WERI-Rb-1 (cell line): Measurements from ENCODE around the gene NPAS3.

Source experiments
- DNase-seq: peaks from one replicate; pipeline ENCODE4 v3.0.0-alpha.2; 2020
- H3K27ac ChIP-seq: fragments of 250-450 bp; sonication (Bioruptor Pico); 2 replicates; pipeline ENCODE4 v1.5.1; 2020; ENCODE audit warnings: mild to moderate bottlenecking, moderate library complexity
- H3K27me3 ChIP-seq: fragments of 250-450 bp; sonication (Bioruptor Pico); 2 replicates; pipeline ENCODE4 v1.5.1; 2021; ENCODE audit warnings: mild to moderate bottlenecking, low read depth, moderate library complexity; ENCODE audit not compliant: insufficient read depth, severe bottlenecking
- H3K36me3 ChIP-seq: fragments of 250-450 bp; sonication (Bioruptor Pico); 2 replicates; pipeline ENCODE4 v1.5.1; 2020; ENCODE audit warnings: mild to moderate bottlenecking, moderate library complexity
- H3K4me3 ChIP-seq: 2 replicates; pipeline ENCODE4 v1.5.1; 2011; ENCODE audit warnings: low read depth, mild to moderate bottlenecking, control low read depth, low read length
- H3K9me3 ChIP-seq: fragments of 250-450 bp; sonication (Bioruptor Pico); 2 replicates; pipeline ENCODE4 v1.5.1; 2021; ENCODE audit warnings: mild to moderate bottlenecking, moderate library complexity; ENCODE audit not compliant: severe bottlenecking
- TF ChIP-seq, protein P1 (sequence below): IDR thresholded peaks from 2 replicates; pipeline ENCODE4 v1.5.1; 2011; ENCODE audit warnings: low read depth, mild to moderate bottlenecking, control low read depth, inconsistent platforms, low read length

The NPAS3 gene

DNA sequence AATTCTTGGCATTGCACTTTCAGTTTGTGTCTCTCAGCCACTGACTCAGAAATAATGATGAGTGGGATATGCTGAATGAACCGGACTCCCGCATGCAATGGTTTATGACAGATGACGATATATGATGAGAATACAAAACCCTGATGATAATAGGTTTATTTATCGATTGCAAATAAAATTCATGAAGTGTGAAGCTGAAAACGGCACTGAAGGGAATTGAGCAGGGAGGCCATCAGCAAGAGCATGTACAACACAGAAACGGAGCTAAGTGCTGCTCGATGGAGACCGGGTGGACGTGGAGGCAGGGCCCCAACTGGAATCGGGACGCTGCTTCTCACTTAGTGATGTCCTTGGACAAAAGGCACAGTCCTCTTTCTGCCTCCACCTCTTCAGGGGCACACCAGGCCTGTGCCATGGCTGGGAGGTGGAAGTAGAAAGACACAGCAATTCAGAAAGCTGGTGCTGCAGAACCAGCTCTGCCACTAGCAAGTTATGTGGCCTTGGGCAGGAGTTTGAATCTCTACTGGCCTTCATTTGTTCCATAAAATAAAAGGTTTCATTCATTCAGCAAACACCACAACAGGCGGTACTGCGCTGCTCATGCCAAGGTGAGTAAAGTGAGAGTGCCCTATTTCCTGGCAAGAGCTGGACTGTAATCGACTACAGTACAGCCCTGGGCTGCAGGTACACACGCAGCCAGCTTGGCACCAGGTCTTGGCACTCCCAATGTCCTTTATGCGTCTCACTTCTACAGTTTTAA, 895.2 kb downstream of the NPAS3 start:
- H3K9me3 ChIP-seq = no peaks in the 10 kb centered on the region
- H3K27ac ChIP-seq = no peak overlapping the region
- no peak overlapping the region for H3K4me3 ChIP-seq
- no peaks in the 10 kb centered on the region for H3K27me3 ChIP-seq
- H3K36me3 ChIP-seq = no peaks in the 10 kb centered on the region
- TF ChIP-seq, protein P1, sequence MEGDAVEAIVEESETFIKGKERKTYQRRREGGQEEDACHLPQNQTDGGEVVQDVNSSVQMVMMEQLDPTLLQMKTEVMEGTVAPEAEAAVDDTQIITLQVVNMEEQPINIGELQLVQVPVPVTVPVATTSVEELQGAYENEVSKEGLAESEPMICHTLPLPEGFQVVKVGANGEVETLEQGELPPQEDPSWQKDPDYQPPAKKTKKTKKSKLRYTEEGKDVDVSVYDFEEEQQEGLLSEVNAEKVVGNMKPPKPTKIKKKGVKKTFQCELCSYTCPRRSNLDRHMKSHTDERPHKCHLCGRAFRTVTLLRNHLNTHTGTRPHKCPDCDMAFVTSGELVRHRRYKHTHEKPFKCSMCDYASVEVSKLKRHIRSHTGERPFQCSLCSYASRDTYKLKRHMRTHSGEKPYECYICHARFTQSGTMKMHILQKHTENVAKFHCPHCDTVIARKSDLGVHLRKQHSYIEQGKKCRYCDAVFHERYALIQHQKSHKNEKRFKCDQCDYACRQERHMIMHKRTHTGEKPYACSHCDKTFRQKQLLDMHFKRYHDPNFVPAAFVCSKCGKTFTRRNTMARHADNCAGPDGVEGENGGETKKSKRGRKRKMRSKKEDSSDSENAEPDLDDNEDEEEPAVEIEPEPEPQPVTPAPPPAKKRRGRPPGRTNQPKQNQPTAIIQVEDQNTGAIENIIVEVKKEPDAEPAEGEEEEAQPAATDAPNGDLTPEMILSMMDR = no peak
- DNase-seq = no peak

DNA sequence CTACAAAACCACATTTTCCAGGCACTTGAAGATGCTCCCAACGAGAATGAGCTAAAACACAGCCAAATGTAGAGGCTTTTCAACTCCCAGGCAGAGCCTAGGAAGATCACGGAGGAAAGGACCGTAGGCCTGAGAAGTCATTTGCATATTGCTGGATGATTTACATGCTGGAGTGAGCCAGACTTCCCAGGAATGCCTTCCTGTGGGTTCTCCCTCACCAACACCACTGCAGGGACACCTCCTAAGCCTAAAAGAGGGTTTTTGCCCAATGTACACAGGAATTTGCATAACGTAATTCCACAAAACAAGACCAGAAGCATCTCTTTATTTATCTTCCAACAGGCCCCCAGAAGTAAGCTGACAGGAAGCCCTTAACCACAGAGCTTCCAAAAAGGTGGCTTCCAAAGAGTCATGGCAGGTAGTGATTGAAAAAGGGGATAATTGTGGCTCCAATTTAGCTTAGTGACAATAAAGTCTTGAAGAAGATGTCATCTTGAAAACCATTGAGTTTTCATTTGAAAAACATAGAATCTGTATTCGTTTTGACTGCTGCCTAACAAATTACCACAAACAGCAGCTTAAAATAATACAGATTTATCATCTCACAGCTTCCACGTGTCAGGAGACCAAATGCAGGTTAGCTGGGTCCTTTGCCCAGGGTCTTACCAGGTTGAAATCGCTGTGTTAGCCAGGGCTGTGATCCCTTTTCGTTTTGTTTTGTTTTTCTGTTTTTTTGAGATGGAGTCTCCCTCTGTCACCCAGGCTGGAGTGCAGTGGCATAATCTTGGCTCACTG, 896.0 kb downstream of the NPAS3 start:
- no peak overlapping the region for H3K27ac ChIP-seq
- DNase-seq = no peak
- TF ChIP-seq, protein P1 = no peak
- H3K4me3 ChIP-seq = no peak overlapping the region
- H3K36me3 ChIP-seq = no peaks in the 10 kb centered on the region
- no peaks in the 10 kb centered on the region for H3K27me3 ChIP-seq
- H3K9me3 ChIP-seq = no peaks in the 10 kb centered on the region

DNA sequence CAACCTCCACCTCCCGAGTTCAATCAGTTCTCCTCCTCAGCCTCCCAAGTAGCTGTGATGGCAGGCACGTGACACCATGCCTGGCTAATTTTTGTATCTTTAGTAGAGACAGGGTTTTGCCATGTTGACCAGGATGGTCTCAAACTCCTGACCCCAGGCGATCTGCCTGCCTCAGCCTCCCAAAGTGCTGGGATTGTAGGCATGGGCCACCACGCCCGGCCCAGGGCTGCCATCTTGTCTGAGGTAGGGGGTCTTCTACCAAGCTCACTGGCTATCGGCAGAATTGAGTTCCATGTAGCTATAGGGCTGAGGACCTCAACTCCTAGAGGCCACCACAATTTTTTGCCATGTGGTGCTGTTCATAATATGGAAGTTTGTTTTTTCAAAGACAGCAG, 896.6 kb downstream of the NPAS3 start:
- Histone ChIP-seq H3K36me3 (no peaks in the 10 kb centered on the region), H3K4me3 (no peak overlapping the region), H3K27me3 (no peaks in the 10 kb centered on the region), H3K27ac (no peak overlapping the region), H3K9me3 (no peaks in the 10 kb centered on the region)
- TF ChIP-seq, protein P1 = no peak
- no peak for DNase-seq

DNA sequence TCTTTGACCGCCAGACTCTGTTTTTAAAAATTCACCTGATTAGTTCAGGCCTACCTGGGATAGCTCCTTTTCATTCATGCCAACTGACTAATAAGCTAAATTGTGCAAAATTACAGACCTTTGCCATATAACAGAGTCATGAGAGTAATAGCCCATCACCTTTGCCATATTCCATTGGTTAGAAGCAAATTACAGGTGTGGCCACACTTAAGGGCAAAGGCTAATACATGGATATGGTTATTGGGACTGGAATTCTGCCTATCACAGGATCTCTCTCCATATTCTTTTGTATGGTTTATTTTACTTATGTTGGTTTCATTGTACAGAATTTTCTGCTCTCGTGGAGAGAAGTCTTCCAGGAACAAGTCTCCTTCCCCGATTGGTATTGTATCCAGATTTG, 897.0 kb downstream of the NPAS3 start:
- TF ChIP-seq, protein P1 = no peak
- Histone ChIP-seq H3K27ac (no peak overlapping the region), H3K36me3 (no peaks in the 10 kb centered on the region), H3K9me3 (no peaks in the 10 kb centered on the region), H3K27me3 (no peaks in the 10 kb centered on the region), H3K4me3 (no peak overlapping the region)
- DNase-seq = no peak

DNA sequence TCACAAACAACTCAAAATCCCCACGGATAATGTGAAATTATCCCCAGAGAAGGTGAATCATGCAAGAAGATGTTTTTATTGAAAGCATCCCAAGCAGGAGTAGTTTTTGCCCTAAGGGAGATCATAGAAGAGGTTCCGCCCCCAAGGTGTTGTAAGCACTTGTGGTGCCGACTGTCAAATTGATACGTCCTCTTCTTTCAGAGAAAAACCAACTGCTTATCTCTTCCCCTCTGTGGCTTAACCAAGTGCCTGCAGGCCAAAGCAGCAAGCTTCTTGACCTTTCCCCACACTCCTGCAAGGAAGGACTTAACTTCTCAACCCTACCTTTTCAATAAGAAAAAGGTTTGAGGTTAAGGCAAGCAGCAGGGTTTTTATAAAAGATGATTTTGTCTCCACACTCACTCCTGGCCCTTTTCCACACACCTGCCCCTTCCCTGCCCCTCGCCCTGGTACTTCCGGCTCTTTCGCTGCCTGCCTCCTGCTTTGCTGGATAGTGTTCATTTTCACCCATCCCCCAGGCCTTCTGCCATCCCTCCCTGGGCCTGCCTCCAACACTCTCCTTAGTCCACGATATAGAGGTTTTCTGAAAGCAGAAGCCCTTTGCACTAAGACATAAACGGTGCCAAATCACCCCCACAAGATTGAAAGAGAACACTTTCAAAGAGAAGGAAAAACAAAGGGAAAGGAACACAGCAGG, 897.7 kb downstream of the NPAS3 start:
- Histone ChIP-seq H3K36me3 (no peaks in the 10 kb centered on the region), H3K27ac (no peak overlapping the region), H3K27me3 (no peaks in the 10 kb centered on the region), H3K9me3 (no peaks in the 10 kb centered on the region), H3K4me3 (no peak overlapping the region)
- TF ChIP-seq, protein P1 = no peak
- DNase-seq = no peak
